ENCODE results near the gene GPA33. TPM values are rescaled to one million over a fixed set of nuclear protein-coding genes. Genes with fewer than 3 reads are reported as not detected.

GPA33 gene
- total RNA-seq, 1 experiment from 2014 or later: not detected

GRCh38 chr1:167051907-167052306 lies 38.3 kb downstream of the GPA33 start:
- no peak overlapping the region for H3K23ac ChIP-seq (ENCODE audit: insufficient read length, low read depth, low read length)
- TF ChIP-seq CTCF (conservative IDR thresholded peaks at IDR 0.05): no peak
- no peak overlapping the region for H2BK5ac ChIP-seq (ENCODE audit: insufficient read length, low read length)
- no peak overlapping the region for H2AFZ ChIP-seq (ENCODE audit: low read length)
- H2AK5ac ChIP-seq (ENCODE audit: insufficient read length, low read length): no peak overlapping the region
- H3K9ac ChIP-seq (ENCODE audit: extremely low read depth, insufficient read length, low read length): no peak overlapping the region
- DNase-seq: no peak
- no peak overlapping the region for H3K56ac ChIP-seq (ENCODE audit: insufficient read length, low read depth, low read length)
- no peak overlapping the region for H3T11ph ChIP-seq (ENCODE audit: low read length)
- H3K27me3 ChIP-seq (ENCODE audit: insufficient read depth, low read length): no peaks in the 10 kb centered on the region
- H3K23me2 ChIP-seq (ENCODE audit: insufficient read length, low read depth, low read length, poor library complexity, severe bottlenecking): no peaks in the 10 kb centered on the region
- H3K27me3 Mint-ChIP-seq (ENCODE audit: low read depth): peaks cover 14% of the 10 kb centered on the region
- H3K9me3 ChIP-seq (ENCODE audit: control insufficient read depth, low read depth, low read length): no peaks in the 10 kb centered on the region
- no peak overlapping the region for H3K4me2 ChIP-seq (ENCODE audit: insufficient read depth, insufficient read length, low read length)
- WGBS (ENCODE audit: extremely low coverage, insufficient read length, low lambda C conversion rate): no CpG with 5 or more reads among the region's 5 CpGs
- no peak overlapping the region for H3K27ac Mint-ChIP-seq
- H3K14ac ChIP-seq (ENCODE audit: insufficient read depth, low read length): no peak overlapping the region
- no peak overlapping the region for H2BK12ac ChIP-seq (ENCODE audit: insufficient read length, low read depth, low read length)
- no peak overlapping the region for H3K18ac ChIP-seq (ENCODE audit: insufficient read length, low read depth, low read length)
- H3K4ac ChIP-seq (ENCODE audit: low read depth, low read length): no peak overlapping the region
- H2BK20ac ChIP-seq (ENCODE audit: low read depth, low read length, poor library complexity, severe bottlenecking): no peak overlapping the region
- H3K9me3 Mint-ChIP-seq: no peaks in the 10 kb centered on the region; a peak in 1 of 5 replicates
- H4K5ac ChIP-seq (ENCODE audit: insufficient read length, low read depth, low read length): no peak overlapping the region
- no peak overlapping the region for H4K91ac ChIP-seq (ENCODE audit: insufficient read length, low read depth, low read length)
- H3K4me1 ChIP-seq (ENCODE audit: insufficient read depth, low read length): no peaks in the 10 kb centered on the region
- H4K8ac ChIP-seq (replicated peaks; ENCODE audit: insufficient read length, low read depth, low read length): no peak overlapping the region
- no peaks in the 10 kb centered on the region; a peak in 1 of 7 replicates for H3K36me3 Mint-ChIP-seq (ENCODE audit: insufficient read depth in 1 of 3, low read depth in 3 of 3)
- no peak overlapping the region for H2BK120ac ChIP-seq (ENCODE audit: low read depth, low read length, poor library complexity, severe bottlenecking)
- H3K27ac ChIP-seq (ENCODE audit: insufficient read length, low read depth, low read length): no peak overlapping the region
- no peaks in the 10 kb centered on the region for H3K79me2 ChIP-seq (ENCODE audit: insufficient read depth, low read length)
- H3K79me1 ChIP-seq (ENCODE audit: insufficient read depth, low read depth, low read length, poor library complexity, severe bottlenecking): no peaks in the 10 kb centered on the region
- no peak overlapping the region for H2BK15ac ChIP-seq (ENCODE audit: low read depth, low read length)
- H3K4me1 Mint-ChIP-seq: no peaks in the 10 kb centered on the region
- H3K4me3 Mint-ChIP-seq: no peak overlapping the region
- no peaks in the 10 kb centered on the region for H4K20me1 ChIP-seq (ENCODE audit: control insufficient read depth, insufficient read depth, insufficient read length)
